CD14-positive monocyte (primary cell): ENCODE measurements around the gene NSFL1C. TPM values are rescaled to one million over a fixed set of nuclear protein-coding genes. Genes with fewer than 3 reads are reported as not detected.
"Not testable (repeated sequence)": the region's sequence is repeated elsewhere in the genome, so short reads cannot be mapped to it uniquely, and the experiment has no call there.

Experiments
- DNase-seq, 3 donors: peaks; one replicate each; pipeline ENCODE4 v3.0.0-alpha.2; 2011 to 2022
- H2AFZ ChIP-seq: 2 replicates; pipeline ENCODE4 v1.6.0; 2012; ENCODE audit warnings: mild to moderate bottlenecking, low read depth, low read length, inconsistent platforms; ENCODE audit not compliant: insufficient read depth, poor library complexity, severe bottlenecking
- H3K27ac ChIP-seq, 2 donors: 1 replicate in 1 of 2; 2 replicates in 1 of 2; pipeline ENCODE4 v1.5.1; 2012 to 2013; ENCODE audit warnings: low read length in 2 of 2, control low read depth in 1 of 2, inconsistent platforms in 1 of 2, low read depth in 1 of 2, mild to moderate bottlenecking in 1 of 2
- H3K27me3 ChIP-seq, 2 donors: one replicate each; pipeline versions ENCODE4 v1.6.0 to v1.6.1; 2011 to 2013; ENCODE audit warnings: low read length in 2 of 2; ENCODE audit not compliant: control insufficient read depth in 2 of 2, insufficient read depth in 2 of 2
- H3K36me3 ChIP-seq, 2 donors: replicated peaks in 1 of 2; 1 replicate in 1 of 2; 2 replicates in 1 of 2; pipeline versions ENCODE4 v1.5.1 to v1.6.1; 2012 to 2013; ENCODE audit warnings: low read length in 2 of 2, control low read depth in 1 of 2, inconsistent platforms in 1 of 2, mild to moderate bottlenecking in 1 of 2; ENCODE audit not compliant: insufficient read depth in 2 of 2, control insufficient read depth in 1 of 2
- H3K4me1 ChIP-seq, 2 donors: 1 replicate in 1 of 2; 2 replicates in 1 of 2; pipeline versions ENCODE4 v1.5.1 to v1.6.1; 2012 to 2013; ENCODE audit warnings: low read length in 2 of 2, control low read depth in 1 of 2, inconsistent platforms in 1 of 2, mild to moderate bottlenecking in 1 of 2, moderate library complexity in 1 of 2; ENCODE audit not compliant: insufficient read depth in 2 of 2, control insufficient read depth in 1 of 2
- H3K4me2 ChIP-seq: replicated peaks from 2 replicates; pipeline ENCODE3; 2012; ENCODE audit warnings: low read length, moderate library complexity, mild to moderate bottlenecking; ENCODE audit not compliant: poor library complexity, severe bottlenecking; ENCODE audit errors: extremely low read depth
- H3K4me3 ChIP-seq, 3 experiments: fragments of 200-600 bp in 1 of 3; sonication (generic) in 1 of 3; replicated peaks in 1 of 3; 1 replicate in 2 of 3; 2 replicates in 1 of 3; pipeline ENCODE4 v1.5.1; 2011 to 2013; ENCODE audit warnings: low read length in 3 of 3, mild to moderate bottlenecking in 3 of 3, control low read depth in 2 of 3, low read depth in 2 of 3, inconsistent platforms in 1 of 3, moderate library complexity in 1 of 3
- H3K79me2 ChIP-seq: 2 replicates; pipeline ENCODE4 v1.6.0; 2012; ENCODE audit warnings: mild to moderate bottlenecking, control low read depth, inconsistent platforms, low read length, moderate library complexity; ENCODE audit not compliant: insufficient read depth
- H3K9ac ChIP-seq: 2 replicates; pipeline ENCODE4 v1.6.0; 2017; ENCODE audit warnings: low read length, mild to moderate bottlenecking; ENCODE audit not compliant: insufficient read depth, poor library complexity, severe bottlenecking
- H3K9me3 ChIP-seq, 2 donors: replicated peaks in 1 of 2; 1 replicate in 1 of 2; 2 replicates in 1 of 2; pipeline versions ENCODE4 v1.5.1 to v1.6.1; 2012 to 2013; ENCODE audit warnings: low read length in 2 of 2, control low read depth in 1 of 2; ENCODE audit not compliant: control insufficient read depth in 1 of 2, insufficient read depth in 1 of 2
- H4K20me1 ChIP-seq: 2 replicates; pipeline ENCODE4 v1.6.0; 2012; ENCODE audit warnings: mild to moderate bottlenecking, low read length, control low read depth, moderate library complexity; ENCODE audit not compliant: insufficient read depth
- H3K27ac Mint-ChIP-seq, 7 donors: one replicate each; pipeline ENCODE4 v1.8.0; 2020; ENCODE audit warnings: mild to moderate bottlenecking in 7 of 7, mixed read lengths in 7 of 7, moderate library complexity in 6 of 7, inconsistent platforms in 2 of 7
- H3K27me3 Mint-ChIP-seq, 3 donors: one replicate each; pipeline ENCODE4 v1.8.0; 2021 to 2022; ENCODE audit warnings: low read depth in 3 of 3, mild to moderate bottlenecking in 3 of 3, mixed read lengths in 3 of 3, moderate library complexity in 3 of 3, inconsistent platforms in 1 of 3
- H3K36me3 Mint-ChIP-seq, 2 donors: one replicate each; pipeline ENCODE4 v1.8.0; 2020; ENCODE audit warnings: mixed read lengths in 2 of 2, inconsistent platforms in 1 of 2, mild to moderate bottlenecking in 1 of 2
- H3K4me1 Mint-ChIP-seq: one replicate; pipeline ENCODE4 v1.8.0; 2020; ENCODE audit warnings: mild to moderate bottlenecking, mixed read lengths
- H3K4me3 Mint-ChIP-seq, 2 donors: one replicate each; pipeline ENCODE4 v1.8.0; 2020; ENCODE audit warnings: mild to moderate bottlenecking in 2 of 2, mixed read lengths in 2 of 2, moderate library complexity in 1 of 2
- H3K9me3 Mint-ChIP-seq, 7 donors: one replicate each; pipeline ENCODE4 v1.8.0; 2020 to 2022; ENCODE audit warnings: mixed read lengths in 7 of 7, mild to moderate bottlenecking in 6 of 7, moderate library complexity in 6 of 7, inconsistent platforms in 2 of 7
- WGBS: methylation state at CpG from one replicate; pipeline ENCODE4 v1.1.5; 2013; ENCODE audit warnings: missing lambda C conversion rate; ENCODE audit not compliant: insufficient coverage; 5-methylcytosine and 5-hydroxymethylcytosine counted together
- intact Hi-C, 2 donors: fragments of 100-400 bp; cut with micrococcal nuclease; formaldehyde crosslinking; loops; one replicate each; pipeline versions ENCODE4 v1.15.0 to v1.15.1; 2023
- polyA plus RNA-seq, 3 donors: library from polyadenylated mRNA; depleted of rRNA in 1 of 3; unstranded in 2 of 3; stranded (reverse) in 1 of 3; fragments of 300-500 nt in 2 of 3; fragments of >200 nt in 1 of 3; fragmentation: Illumina TruSeq in 2 of 3; gene quantifications; 1 replicate in 2 of 3; 2 replicates in 1 of 3; pipeline ENCODE4 v1.2.3, GENCODE V29; 2012 to 2021
- TF ChIP-seq, protein P1 (sequence below): fragments of 200-600 bp; IDR thresholded peaks from one replicate; pipeline ENCODE4 v1.8.0; 2022; ENCODE audit warnings: antibody characterized with exemption, mild to moderate bottlenecking

NSFL1C gene
- polyA plus RNA-seq, 3 donors: 52.8 to 80.8 (median 56.8) TPM

DNA sequence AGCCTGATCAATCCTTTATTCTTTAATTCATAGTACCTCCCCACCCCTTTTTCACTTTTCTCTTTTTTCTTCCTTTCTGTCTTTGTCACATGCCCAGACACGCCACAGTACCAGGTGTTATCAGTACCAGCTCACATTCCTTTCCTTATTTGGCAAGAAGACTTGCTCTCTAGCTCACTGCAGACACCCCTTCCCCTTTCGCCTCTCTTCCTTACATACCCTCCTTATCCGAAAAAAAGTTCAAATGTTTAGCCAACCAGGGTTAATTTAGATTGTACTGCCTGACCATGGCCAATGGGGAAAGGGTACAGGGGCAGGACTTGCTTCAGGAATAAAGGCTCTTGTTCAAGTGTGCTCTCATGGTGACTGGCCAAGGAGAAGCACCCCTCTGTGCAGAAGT is 33.8 kb upstream of the NSFL1C start:
- Histone ChIP-seq H4K20me1 (no peaks in the 10 kb centered on the region), H3K4me3 (no peak overlapping the region), H3K27me3 (no peaks in the 10 kb centered on the region), H3K4me1 (peaks cover 3 to 14% of the 10 kb centered on the region in 2 donors), H3K27ac (no peak overlapping the region), H3K9me3 (no peaks in the 10 kb centered on the region), H3K36me3 (no peaks in the 10 kb centered on the region), H3K9ac (no peak overlapping the region), H3K4me2 (no peak overlapping the region), H3K79me2 (no peaks in the 10 kb centered on the region), H2AFZ (no peak overlapping the region)
- Mint-ChIP-seq H3K27me3 (peaks cover 0 to 5% (median 4%) of the 10 kb centered on the region in 3 donors), H3K4me3 (no peak overlapping the region), H3K9me3 (peaks cover 0 to 2% (median 0%) of the 10 kb centered on the region in 7 donors), H3K27ac (peak overlapping the region in 1 of 7 donors; percentile 71), H3K36me3 (peaks cover 4 to 14% of the 10 kb centered on the region in 2 donors), H3K4me1 (peaks cover 24% of the 10 kb centered on the region)
- TF ChIP-seq, protein P1, sequence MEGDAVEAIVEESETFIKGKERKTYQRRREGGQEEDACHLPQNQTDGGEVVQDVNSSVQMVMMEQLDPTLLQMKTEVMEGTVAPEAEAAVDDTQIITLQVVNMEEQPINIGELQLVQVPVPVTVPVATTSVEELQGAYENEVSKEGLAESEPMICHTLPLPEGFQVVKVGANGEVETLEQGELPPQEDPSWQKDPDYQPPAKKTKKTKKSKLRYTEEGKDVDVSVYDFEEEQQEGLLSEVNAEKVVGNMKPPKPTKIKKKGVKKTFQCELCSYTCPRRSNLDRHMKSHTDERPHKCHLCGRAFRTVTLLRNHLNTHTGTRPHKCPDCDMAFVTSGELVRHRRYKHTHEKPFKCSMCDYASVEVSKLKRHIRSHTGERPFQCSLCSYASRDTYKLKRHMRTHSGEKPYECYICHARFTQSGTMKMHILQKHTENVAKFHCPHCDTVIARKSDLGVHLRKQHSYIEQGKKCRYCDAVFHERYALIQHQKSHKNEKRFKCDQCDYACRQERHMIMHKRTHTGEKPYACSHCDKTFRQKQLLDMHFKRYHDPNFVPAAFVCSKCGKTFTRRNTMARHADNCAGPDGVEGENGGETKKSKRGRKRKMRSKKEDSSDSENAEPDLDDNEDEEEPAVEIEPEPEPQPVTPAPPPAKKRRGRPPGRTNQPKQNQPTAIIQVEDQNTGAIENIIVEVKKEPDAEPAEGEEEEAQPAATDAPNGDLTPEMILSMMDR: no peak
- WGBS: 29% methylated on average over 1 of the region's 3 CpGs
- intact Hi-C loops: loop anchor here (5.0 to 10.0 kb wide), 3 partner anchors 33 to 274 kb away; partner anchors contain the start of gene NSFL1C (in 1 of the 2)
- DNase-seq: no peak

DNA sequence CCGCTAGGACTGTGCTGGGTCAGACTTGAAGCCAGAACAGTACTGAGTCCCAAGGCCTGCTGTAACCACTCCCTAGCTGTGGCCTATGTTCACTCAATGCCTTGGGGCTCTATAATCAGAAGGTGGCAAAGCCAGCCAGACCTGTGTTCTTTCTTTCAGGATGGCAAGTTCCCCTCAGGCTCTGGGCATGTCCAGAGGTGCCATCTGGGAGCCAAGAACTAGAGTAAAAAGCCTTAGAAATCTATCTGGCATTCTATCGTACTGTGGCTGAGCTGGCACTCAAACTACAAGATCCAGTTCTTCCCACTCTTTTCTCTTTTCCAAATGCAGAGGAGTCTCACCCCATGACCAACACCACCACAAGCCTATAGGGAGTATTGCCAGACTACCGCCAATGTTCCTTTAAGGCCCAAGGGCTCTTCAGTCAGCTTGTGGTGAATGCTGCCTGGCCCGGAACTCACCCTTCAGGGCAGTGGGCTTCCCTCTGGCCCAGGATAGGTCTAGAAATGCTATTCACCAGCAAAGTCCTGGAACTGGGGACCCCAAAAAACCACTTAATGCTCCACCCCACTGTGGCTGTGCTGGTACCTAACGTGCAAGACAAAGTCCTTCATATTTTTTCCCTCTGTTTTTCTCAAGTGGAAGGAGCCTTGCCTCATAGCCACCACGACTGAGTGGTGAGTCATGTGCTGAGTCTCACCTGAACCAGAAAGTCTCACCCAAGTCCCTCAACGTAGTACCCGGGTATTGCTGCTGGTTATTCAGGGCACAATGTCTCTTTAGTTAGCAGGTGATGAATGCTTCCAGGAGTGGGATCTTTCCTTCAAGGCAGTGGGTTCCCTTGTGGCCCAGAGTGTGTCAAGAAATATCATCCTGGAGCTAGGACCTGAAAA is 33.1 kb upstream of the NSFL1C start:
- H3K79me2 ChIP-seq: peaks cover 5% of the 10 kb centered on the region
- H3K9ac ChIP-seq: no peak overlapping the region
- H2AFZ ChIP-seq: no peak overlapping the region
- H3K4me3 ChIP-seq: no peak overlapping the region
- H3K4me2 ChIP-seq: no peak overlapping the region
- TF ChIP-seq, protein P1: no peak
- no peak for DNase-seq
- Mint-ChIP-seq H3K27ac (peak overlapping the region in 2 of 7 donors; percentile 10 to 47), H3K36me3 (peaks cover 4 to 14% of the 10 kb centered on the region in 2 donors), H3K4me1 (peaks cover 30% of the 10 kb centered on the region), H3K27me3 (peaks cover 0 to 4% (median 3%) of the 10 kb centered on the region in 3 donors), H3K9me3 (peaks cover 0 to 2% (median 0%) of the 10 kb centered on the region in 7 donors), H3K4me3 (no peak overlapping the region)
- H3K9me3 ChIP-seq: no peaks in the 10 kb centered on the region
- H3K27ac ChIP-seq: no peak overlapping the region
- peaks cover 9 to 21% of the 10 kb centered on the region in 2 donors for H3K4me1 ChIP-seq
- H3K27me3 ChIP-seq: no peaks in the 10 kb centered on the region
- H4K20me1 ChIP-seq: no peaks in the 10 kb centered on the region
- intact Hi-C loops: loop anchor here (5.0 to 10.0 kb wide), 4 partner anchors 32 to 275 kb away; partner anchors contain the start of genes FKBP1A (in 1 of the 2) and NSFL1C (in 1 of the 2)
- 90% methylated on average over 7 of the region's 8 CpGs for WGBS
- no peaks in the 10 kb centered on the region for H3K36me3 ChIP-seq

DNA sequence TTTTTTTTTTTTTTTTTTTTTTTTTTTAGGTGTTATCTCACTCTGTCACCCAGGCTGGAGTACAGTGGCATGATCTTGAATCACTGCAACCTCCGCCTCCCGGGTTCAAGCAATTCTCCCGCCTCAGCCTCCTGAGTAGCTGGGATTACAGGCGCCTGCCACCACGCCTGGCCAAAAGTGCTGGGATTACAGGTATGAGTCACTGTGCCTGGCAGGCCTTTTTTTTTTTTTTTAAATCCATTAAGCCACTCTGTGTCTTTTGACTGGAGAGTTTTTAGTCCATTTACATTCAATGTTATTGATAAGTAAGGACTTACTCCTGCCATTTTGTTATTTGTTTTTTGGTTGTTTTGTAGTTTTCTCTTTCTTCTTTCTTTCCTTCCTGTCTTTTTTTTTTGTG is 30.7 kb upstream of the NSFL1C start:
- not testable (repeated sequence) for DNase-seq, H4K20me1 ChIP-seq, H3K9ac ChIP-seq, H3K27me3 Mint-ChIP-seq, H3K4me3 Mint-ChIP-seq, H3K36me3 ChIP-seq, H3K27me3 ChIP-seq, H3K9me3 ChIP-seq, H3K4me3 ChIP-seq, H3K9me3 Mint-ChIP-seq, H2AFZ ChIP-seq, H3K4me2 ChIP-seq, H3K27ac ChIP-seq
- Histone ChIP-seq H3K79me2 (peaks cover 24% of the 10 kb centered on the region), H3K4me1 (peaks cover 29 to 35% of the 10 kb centered on the region in 2 donors)
- Mint-ChIP-seq H3K4me1 (peaks cover 46% of the 10 kb centered on the region), H3K27ac (peak overlapping the region in 1 of 7 donors; percentile 46), H3K36me3 (peaks cover 4 to 14% of the 10 kb centered on the region in 2 donors)
- WGBS: 89% methylated on average over 3 of the region's 5 CpGs
- intact Hi-C loops: loop anchor here in 1 of 2 donors (10.0 kb wide), 1 partner anchor 103 kb away; the partner anchor contains the start of gene FKBP1A
